ENCODE data around the gene AHNAK2. TPM values are rescaled to one million over a fixed set of nuclear protein-coding genes. Genes with fewer than 3 reads are reported as not detected.

The AHNAK2 gene
- total RNA-seq, 1 donor from 2014 or later, result 2.0 TPM

DNA sequence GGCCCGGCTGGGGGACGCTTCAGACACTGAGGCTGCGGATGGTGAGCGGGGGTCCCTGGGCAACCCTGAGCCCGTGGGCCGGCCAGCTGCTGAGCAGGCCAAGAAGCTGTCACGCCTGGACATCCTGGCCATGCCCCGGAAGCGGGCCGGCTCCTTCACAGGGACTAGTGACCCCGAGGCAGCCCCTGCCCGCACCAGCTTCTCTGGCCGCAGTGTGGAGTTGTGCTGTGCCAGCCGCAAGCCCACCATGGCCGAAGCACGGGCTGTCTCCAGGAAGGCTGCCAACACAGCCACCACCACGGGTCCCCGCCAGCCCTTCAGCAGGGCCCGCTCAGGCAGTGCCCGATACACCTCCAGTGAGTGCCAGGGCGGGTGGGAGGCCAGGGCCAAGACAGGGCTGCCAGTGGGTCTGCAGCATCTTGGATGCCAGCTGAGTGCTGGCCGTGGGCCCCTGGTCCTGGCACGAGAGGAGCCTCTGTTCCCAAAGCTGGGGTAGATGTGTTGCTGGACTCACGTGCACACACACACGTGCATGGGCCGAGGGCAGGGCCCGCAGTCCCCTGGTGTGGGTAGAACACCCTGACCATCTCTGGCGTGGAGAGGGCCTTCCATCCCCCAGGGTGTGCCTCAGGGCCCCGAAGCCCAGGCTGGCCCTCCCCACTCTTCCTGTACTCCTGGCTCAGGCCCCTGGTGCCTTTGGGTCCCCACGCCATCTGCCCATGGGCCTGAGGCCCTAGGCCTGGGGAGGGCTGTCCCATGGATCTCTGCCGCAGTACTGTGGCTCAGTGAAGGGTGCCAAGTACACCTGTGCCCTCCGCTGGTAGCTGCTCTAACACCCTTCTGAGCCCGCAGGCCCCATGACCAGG is 90.3 kb downstream of the AHNAK2 start:
- Mint-ChIP-seq H3K4me1 (ENCODE audit: unreplicated experiment) (no peaks in the 10 kb centered on the region), H3K27ac (no peak overlapping the region), H3K4me3 (no peak overlapping the region), H3K27me3 (no peaks in the 10 kb centered on the region), H3K9me3 (no peaks in the 10 kb centered on the region), H3K36me3 (no peaks in the 10 kb centered on the region)
- no peak for DNase-seq (ENCODE audit: extremely low spot score, unreplicated experiment)
- TF ChIP-seq, protein P1, sequence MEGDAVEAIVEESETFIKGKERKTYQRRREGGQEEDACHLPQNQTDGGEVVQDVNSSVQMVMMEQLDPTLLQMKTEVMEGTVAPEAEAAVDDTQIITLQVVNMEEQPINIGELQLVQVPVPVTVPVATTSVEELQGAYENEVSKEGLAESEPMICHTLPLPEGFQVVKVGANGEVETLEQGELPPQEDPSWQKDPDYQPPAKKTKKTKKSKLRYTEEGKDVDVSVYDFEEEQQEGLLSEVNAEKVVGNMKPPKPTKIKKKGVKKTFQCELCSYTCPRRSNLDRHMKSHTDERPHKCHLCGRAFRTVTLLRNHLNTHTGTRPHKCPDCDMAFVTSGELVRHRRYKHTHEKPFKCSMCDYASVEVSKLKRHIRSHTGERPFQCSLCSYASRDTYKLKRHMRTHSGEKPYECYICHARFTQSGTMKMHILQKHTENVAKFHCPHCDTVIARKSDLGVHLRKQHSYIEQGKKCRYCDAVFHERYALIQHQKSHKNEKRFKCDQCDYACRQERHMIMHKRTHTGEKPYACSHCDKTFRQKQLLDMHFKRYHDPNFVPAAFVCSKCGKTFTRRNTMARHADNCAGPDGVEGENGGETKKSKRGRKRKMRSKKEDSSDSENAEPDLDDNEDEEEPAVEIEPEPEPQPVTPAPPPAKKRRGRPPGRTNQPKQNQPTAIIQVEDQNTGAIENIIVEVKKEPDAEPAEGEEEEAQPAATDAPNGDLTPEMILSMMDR (conservative IDR thresholded peaks at IDR 0.05), result no peak

Other genes with a start within 250 kb of the AHNAK2 start
- gene SIVA1, start 225.2 kb downstream of the AHNAK2 start, total RNA-seq (ENCODE audit: low replicate concordance), result 65.7 and 90.1 TPM in 2 replicates
- 102 and 123 TPM in 2 replicates for gene AKT1, start 182.6 kb downstream of the AHNAK2 start, total RNA-seq (ENCODE audit: low replicate concordance)
- gene ZBTB42, start 177.3 kb downstream of the AHNAK2 start, total RNA-seq (ENCODE audit: low replicate concordance), result 6.6 and 11.5 TPM in 2 replicates
- 26.5 and 51.5 TPM in 2 replicates for gene CEP170B, start 113.1 kb downstream of the AHNAK2 start, total RNA-seq (ENCODE audit: low replicate concordance)
- gene PLD4, start 53.5 kb downstream of the AHNAK2 start, total RNA-seq (ENCODE audit: low replicate concordance), result 0.17 TPM in 2 replicates
- 16.2 and 18.8 TPM in 2 replicates for gene CLBA1, start 7.4 kb upstream of the AHNAK2 start, total RNA-seq (ENCODE audit: low replicate concordance)
- gene CDCA4, start 42.7 kb upstream of the AHNAK2 start, total RNA-seq (ENCODE audit: low replicate concordance), result 21.2 and 29.7 TPM in 2 replicates
- gene GPR132, start 87.1 kb upstream of the AHNAK2 start, total RNA-seq (ENCODE audit: low replicate concordance), result 0.24 and 0.33 TPM in 2 replicates
- 16.5 and 37.1 TPM in 2 replicates for gene JAG2, start 190.4 kb upstream of the AHNAK2 start, total RNA-seq (ENCODE audit: low replicate concordance)
- 33.3 and 49.6 TPM in 2 replicates for gene NUDT14, start 202.9 kb upstream of the AHNAK2 start, total RNA-seq (ENCODE audit: low replicate concordance)